K562 (cell line): ENCODE results near the gene SLC19A2. TPM values are rescaled to one million over a fixed set of nuclear protein-coding genes. Genes with fewer than 3 reads are reported as not detected.

Source experiments
- E4F1 ChIP-seq: fragments of 250-450 bp; sonication (Bioruptor Pico); IDR thresholded peaks from 2 replicates; pipeline ENCODE4 v1.5.0; 2021; ENCODE audit warnings: mild to moderate bottlenecking, borderline replicate concordance
- EGR1 ChIP-seq: fragments of 450-650 bp; conservative IDR thresholded peaks from 2 replicates; pipeline ENCODE4 v1.6.1; 2017; ENCODE audit warnings: mild to moderate bottlenecking
- FOXK2 ChIP-seq, 2 experiments: fragments of 450-650 bp; IDR thresholded peaks in 1 of 2; conservative IDR thresholded peaks in 1 of 2; 2 replicates each; pipeline ENCODE4 v1.6.1; 2016; ENCODE audit warnings: low read depth in 2 of 2, mild to moderate bottlenecking in 1 of 2
- MAZ ChIP-seq, 2 experiments: fragments of 450-650 bp in 1 of 2; sonication (generic) in 1 of 2; formaldehyde crosslinking; IDR thresholded peaks in 1 of 2; conservative IDR thresholded peaks in 1 of 2; 2 replicates each; pipeline versions ENCODE4 v1.4.0 to v1.5.0; 2020; ENCODE audit warnings: mild to moderate bottlenecking in 1 of 2, missing genetic modification reagents in 1 of 2
- PCBP1 ChIP-seq: fragments of 200-400 bp; formaldehyde crosslinking; IDR thresholded peaks from 2 replicates; pipeline ENCODE4 v1.6.1; 2018; ENCODE audit warnings: mild to moderate bottlenecking, low read depth, low read length; ENCODE audit not compliant: poor library complexity, severe bottlenecking
- PHTF2 ChIP-seq: fragments of 250-450 bp; sonication (Bioruptor Pico); IDR thresholded peaks from 2 replicates; pipeline ENCODE4 v1.5.0; 2021; ENCODE audit warnings: mild to moderate bottlenecking
- RBFOX2 ChIP-seq: fragments of 200-400 bp; formaldehyde crosslinking; IDR thresholded peaks from 2 replicates; pipeline ENCODE4 v1.6.1; 2017; ENCODE audit warnings: low read depth, mild to moderate bottlenecking, low read length, moderate library complexity
- RBM34 ChIP-seq: fragments of 200-400 bp; formaldehyde crosslinking; IDR thresholded peaks from 2 replicates; pipeline ENCODE4 v1.6.1; 2018; ENCODE audit warnings: low read length, borderline replicate concordance; ENCODE audit not compliant: insufficient read depth
- SMAD1 ChIP-seq: fragments of 150-350 bp; IDR thresholded peaks from 2 replicates; pipeline ENCODE4 v1.6.1; 2014; ENCODE audit warnings: low read length, low read depth; ENCODE audit not compliant: partially characterized antibody
- TARDBP ChIP-seq: fragments of 450-650 bp; IDR thresholded peaks from 2 replicates; pipeline ENCODE4 v1.6.1; 2016
- TEAD4 ChIP-seq, 2 experiments: sonication (generic) in 1 of 2; formaldehyde crosslinking in 1 of 2; IDR thresholded peaks; 2 replicates each; pipeline versions ENCODE4 v1.6.1 to v1.8.0; 2012 to 2022; ENCODE audit warnings: borderline replicate concordance in 1 of 2, inconsistent platforms in 1 of 2, low read length in 1 of 2, mild to moderate bottlenecking in 1 of 2, missing genetic modification reagents in 1 of 2
- ZNF23 ChIP-seq: fragments of 250-450 bp; sonication (Bioruptor Pico); IDR thresholded peaks from 2 replicates; pipeline ENCODE4 v1.4.0; 2020; ENCODE audit warnings: mild to moderate bottlenecking
- ZNF232 ChIP-seq: sonication (generic); formaldehyde crosslinking; IDR thresholded peaks from 2 replicates; pipeline ENCODE4 v1.8.0; 2022; ENCODE audit warnings: mild to moderate bottlenecking, missing genetic modification reagents
- ZNF780A ChIP-seq: fragments of 250-450 bp; sonication (Bioruptor Pico); IDR thresholded peaks from 2 replicates; pipeline ENCODE4 v1.5.0; 2021; ENCODE audit warnings: mild to moderate bottlenecking
- polyA plus RNA-seq, 8 experiments: library from polyadenylated mRNA; depleted of rRNA in 4 of 8; stranded (reverse) in 5 of 8; unstranded in 3 of 8; fragments of >200 nt; fragmentation: Nextera tagmentation in 2 of 8; fragmentation: Illumina TruSeq in 1 of 8; extraction: Ambion mirVana in 2 of 8; extraction: Trizol in 1 of 8; gene quantifications; 2 replicates each; pipeline versions ENCODE4 v1.2.1 to v1.2.3, GENCODE V29; 2011 to 2014; ENCODE audit warnings: inconsistent platforms in 1 of 8, missing spikeins in 1 of 8
- total RNA-seq, 7 experiments: library from RNA; depleted of rRNA in 6 of 7; stranded (reverse); fragments of >200 nt in 6 of 7; fragmentation: Illumina TruSeq in 2 of 7; extraction: Trizol in 2 of 7; gene quantifications; 2 replicates each; pipeline versions ENCODE4 v1.2.1 to v1.2.3, GENCODE V29; 2011 to 2021; ENCODE audit warnings: low replicate concordance in 1 of 7
- TF ChIP-seq, protein P1 (sequence below): fragments of 150-350 bp; conservative IDR thresholded peaks from 2 replicates; pipeline ENCODE4 v1.6.1; 2014; ENCODE audit warnings: low read length
- TF ChIP-seq, protein P2 (sequence below): fragments of 250-450 bp; sonication (Bioruptor Pico); IDR thresholded peaks from 2 replicates; pipeline ENCODE4 v1.9.0; 2021; ENCODE audit warnings: mild to moderate bottlenecking
- TF ChIP-seq, protein P3 (sequence below): fragments of 450-650 bp; formaldehyde crosslinking; IDR thresholded peaks from 2 replicates; pipeline ENCODE4 v1.4.0; 2020; ENCODE audit warnings: mild to moderate bottlenecking
- TF ChIP-seq, protein P4 (sequence below): sonication (generic); formaldehyde crosslinking; IDR thresholded peaks from 2 replicates; pipeline ENCODE4 v1.8.0; 2023; ENCODE audit warnings: mild to moderate bottlenecking, missing genetic modification reagents

The SLC19A2 gene
- total and polyA plus RNA-seq, 9 of the 15 experiments (the other 6 are each of a cell fraction or from before 2014, with no cell fraction given) = 7.4 to 42.8 (median 19.2) TPM

DNA sequence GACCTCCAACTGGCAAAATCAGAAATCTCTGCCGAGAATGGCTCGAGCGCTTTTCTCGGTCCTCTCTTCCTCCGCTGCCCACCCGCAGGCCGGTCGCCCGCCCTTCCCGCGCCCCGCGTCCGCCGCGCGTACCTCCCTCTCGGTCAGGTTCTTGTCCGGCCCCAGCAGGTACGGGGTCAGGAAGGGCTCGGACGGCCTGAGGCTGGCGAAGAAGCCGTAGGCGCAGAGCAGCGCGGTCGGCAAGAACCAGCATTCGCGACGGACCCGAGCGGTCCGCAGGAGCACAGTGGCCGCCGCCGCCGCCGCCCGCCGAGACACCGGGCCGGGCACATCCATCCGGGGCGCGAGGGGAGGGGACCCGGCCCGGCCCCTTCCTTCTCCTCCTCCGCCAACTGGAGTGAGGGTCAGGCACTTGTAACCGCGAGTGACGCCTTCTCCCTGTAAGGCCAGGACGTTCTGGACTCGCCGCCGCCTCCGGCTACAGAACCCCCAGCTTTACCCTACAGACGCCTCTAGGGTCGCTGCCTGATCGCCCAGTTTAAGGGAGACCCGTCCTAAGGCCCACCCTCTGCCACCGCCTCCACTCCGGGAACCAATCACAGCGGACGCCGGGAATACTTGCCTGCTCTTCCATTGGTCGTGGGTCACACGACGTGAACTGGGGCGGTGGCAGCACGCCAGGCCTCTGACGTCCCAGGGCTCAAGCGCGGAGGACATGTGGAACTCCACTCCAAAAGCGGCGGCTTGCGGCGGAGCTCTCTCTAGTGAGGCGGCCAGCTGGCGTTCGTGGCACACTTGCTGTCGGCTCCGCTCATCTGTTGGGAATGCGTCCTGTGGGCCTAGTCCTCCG, at the start of gene SLC19A2 (continued):
- TF ChIP-seq, protein P1, sequence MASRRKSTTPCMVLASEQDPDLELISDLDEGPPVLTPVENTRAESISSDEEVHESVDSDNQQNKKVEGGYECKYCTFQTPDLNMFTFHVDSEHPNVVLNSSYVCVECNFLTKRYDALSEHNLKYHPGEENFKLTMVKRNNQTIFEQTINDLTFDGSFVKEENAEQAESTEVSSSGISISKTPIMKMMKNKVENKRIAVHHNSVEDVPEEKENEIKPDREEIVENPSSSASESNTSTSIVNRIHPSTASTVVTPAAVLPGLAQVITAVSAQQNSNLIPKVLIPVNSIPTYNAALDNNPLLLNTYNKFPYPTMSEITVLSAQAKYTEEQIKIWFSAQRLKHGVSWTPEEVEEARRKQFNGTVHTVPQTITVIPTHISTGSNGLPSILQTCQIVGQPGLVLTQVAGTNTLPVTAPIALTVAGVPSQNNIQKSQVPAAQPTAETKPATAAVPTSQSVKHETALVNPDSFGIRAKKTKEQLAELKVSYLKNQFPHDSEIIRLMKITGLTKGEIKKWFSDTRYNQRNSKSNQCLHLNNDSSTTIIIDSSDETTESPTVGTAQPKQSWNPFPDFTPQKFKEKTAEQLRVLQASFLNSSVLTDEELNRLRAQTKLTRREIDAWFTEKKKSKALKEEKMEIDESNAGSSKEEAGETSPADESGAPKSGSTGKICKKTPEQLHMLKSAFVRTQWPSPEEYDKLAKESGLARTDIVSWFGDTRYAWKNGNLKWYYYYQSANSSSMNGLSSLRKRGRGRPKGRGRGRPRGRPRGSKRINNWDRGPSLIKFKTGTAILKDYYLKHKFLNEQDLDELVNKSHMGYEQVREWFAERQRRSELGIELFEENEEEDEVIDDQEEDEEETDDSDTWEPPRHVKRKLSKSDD = no peak
- TF ChIP-seq, protein P2, sequence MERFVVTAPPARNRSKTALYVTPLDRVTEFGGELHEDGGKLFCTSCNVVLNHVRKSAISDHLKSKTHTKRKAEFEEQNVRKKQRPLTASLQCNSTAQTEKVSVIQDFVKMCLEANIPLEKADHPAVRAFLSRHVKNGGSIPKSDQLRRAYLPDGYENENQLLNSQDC = peak; percentile 89; the same call in 1 of the 2 replicates
- peak; percentile 65 for TF ChIP-seq SMAD1
- peak in 1 of 2 experiments; percentile 91; a peak in 3 of 4 replicates for TF ChIP-seq FOXK2 (conservative IDR thresholded peaks at IDR 0.05 in 1 of 2, IDR thresholded peaks at IDR 0.05 in 1 of 2; ENCODE audit: low read depth in 2 of 2)
- TF ChIP-seq ZNF23 = no peak
- TF ChIP-seq ZNF232 (CRISPR knock-in tag) = 0 out of 2 replicates have a peak, but pooled peaks have one; percentile 36
- TF ChIP-seq E4F1 (CRISPR knock-in tag) = no peak
- TF ChIP-seq MAZ (CRISPR knock-in tag; conservative IDR thresholded peaks at IDR 0.05 in 1 of 2, IDR thresholded peaks at IDR 0.05 in 1 of 2) = peak; percentile 67 to 79
- no peak for TF ChIP-seq RBM34
- TF ChIP-seq TEAD4 (IDR thresholded peaks at IDR 0.05; ENCODE audit: low read length) = peak; percentile 50; the same call in 1 of the 2 replicates
- 0 out of 2 replicates have a peak, but pooled peaks have one; percentile 65 for TF ChIP-seq TEAD4 (CRISPR knock-in tag; IDR thresholded peaks at IDR 0.05; ENCODE audit: borderline replicate concordance)
- no peak for TF ChIP-seq ZNF780A
- peak; percentile 98 for TF ChIP-seq RBFOX2
- TF ChIP-seq TARDBP = no peak
- TF ChIP-seq, protein P3, sequence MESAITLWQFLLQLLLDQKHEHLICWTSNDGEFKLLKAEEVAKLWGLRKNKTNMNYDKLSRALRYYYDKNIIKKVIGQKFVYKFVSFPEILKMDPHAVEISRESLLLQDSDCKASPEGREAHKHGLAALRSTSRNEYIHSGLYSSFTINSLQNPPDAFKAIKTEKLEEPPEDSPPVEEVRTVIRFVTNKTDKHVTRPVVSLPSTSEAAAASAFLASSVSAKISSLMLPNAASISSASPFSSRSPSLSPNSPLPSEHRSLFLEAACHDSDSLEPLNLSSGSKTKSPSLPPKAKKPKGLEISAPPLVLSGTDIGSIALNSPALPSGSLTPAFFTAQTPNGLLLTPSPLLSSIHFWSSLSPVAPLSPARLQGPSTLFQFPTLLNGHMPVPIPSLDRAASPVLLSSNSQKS (CRISPR knock-in tag) = no peak
- no peak for TF ChIP-seq PHTF2 (CRISPR knock-in tag)
- peak; percentile 91 for TF ChIP-seq PCBP1
- peak; percentile 39 for TF ChIP-seq EGR1
- TF ChIP-seq, protein P4, sequence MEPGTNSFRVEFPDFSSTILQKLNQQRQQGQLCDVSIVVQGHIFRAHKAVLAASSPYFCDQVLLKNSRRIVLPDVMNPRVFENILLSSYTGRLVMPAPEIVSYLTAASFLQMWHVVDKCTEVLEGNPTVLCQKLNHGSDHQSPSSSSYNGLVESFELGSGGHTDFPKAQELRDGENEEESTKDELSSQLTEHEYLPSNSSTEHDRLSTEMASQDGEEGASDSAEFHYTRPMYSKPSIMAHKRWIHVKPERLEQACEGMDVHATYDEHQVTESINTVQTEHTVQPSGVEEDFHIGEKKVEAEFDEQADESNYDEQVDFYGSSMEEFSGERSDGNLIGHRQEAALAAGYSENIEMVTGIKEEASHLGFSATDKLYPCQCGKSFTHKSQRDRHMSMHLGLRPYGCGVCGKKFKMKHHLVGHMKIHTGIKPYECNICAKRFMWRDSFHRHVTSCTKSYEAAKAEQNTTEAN (CRISPR knock-in tag) = peak; percentile 87; the same call in 1 of the 2 replicates
